ENCODE results near the gene LAP3.
"Not testable (repeated sequence)": the region's sequence is repeated elsewhere in the genome, so short reads cannot be mapped to it uniquely, and the experiment has no call there.

Gene LAP3

DNA sequence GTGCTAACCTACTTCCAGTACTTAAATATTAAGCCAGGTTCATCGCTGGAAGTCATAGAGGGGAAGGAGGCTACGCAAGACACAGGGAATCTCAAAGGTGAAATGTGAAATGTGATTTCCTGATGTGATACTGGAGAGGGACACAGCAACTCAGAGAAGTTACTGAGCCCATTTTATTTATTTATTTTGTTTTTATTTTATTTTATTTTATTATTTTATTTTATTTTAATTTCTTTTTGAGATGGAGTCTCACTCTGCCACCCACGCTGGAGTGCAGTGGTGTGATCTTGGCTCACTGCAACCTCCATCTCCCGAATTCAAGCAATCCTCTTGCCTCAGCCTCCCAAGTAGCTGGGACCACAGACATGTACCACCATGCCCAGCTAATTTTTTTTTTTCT lies 42.3 kb upstream of the LAP3 start:
- Histone ChIP-seq H3F3A (ENCODE audit: insufficient read depth) (no peaks in the 10 kb centered on the region), H3K27ac (ENCODE audit: low read depth, low read length) (no peak overlapping the region), H3K36me3 (ENCODE audit: low read length) (no peaks in the 10 kb centered on the region), H3K9me2 (replicated peaks; ENCODE audit: insufficient read depth, low read length) (no peaks in the 10 kb centered on the region), H3K4me3 (ENCODE audit: insufficient read depth, low read length, poor library complexity, severe bottlenecking) (no peak overlapping the region), H2AFZ (ENCODE audit: low read depth, low read length, severe bottlenecking) (no peak overlapping the region), H3K4me2 (ENCODE audit: low read depth, low read length, poor library complexity, severe bottlenecking) (no peak overlapping the region), H4K20me1 (ENCODE audit: low read depth, low read length) (no peaks in the 10 kb centered on the region), H3K9me3 (ENCODE audit: insufficient read depth, low read length) (no peaks in the 10 kb centered on the region), H3K9ac (ENCODE audit: low read length) (no peak overlapping the region), H3K79me2 (ENCODE audit: insufficient read depth, low read length) (no peaks in the 10 kb centered on the region), H3K27me3 (ENCODE audit: low read length) (no peaks in the 10 kb centered on the region)
- TF ChIP-seq EZH2phosphoT487 (conservative IDR thresholded peaks at IDR 0.05; ENCODE audit: low read length) = no peak
- no peak for TF ChIP-seq CTCF (IDR thresholded peaks at IDR 0.05; ENCODE audit: insufficient read depth, low read length, poor library complexity, severe bottlenecking)

- Histone ChIP-seq H3F3A (ENCODE audit: insufficient read depth) (no peaks in the 10 kb centered on the region), H3K4me2 (ENCODE audit: low read depth, low read length, poor library complexity, severe bottlenecking) (no peak overlapping the region), H3K9me2 (replicated peaks; ENCODE audit: insufficient read depth, low read length) (no peaks in the 10 kb centered on the region), H3K4me3 (ENCODE audit: insufficient read depth, low read length, poor library complexity, severe bottlenecking) (no peak overlapping the region), H3K79me2 (ENCODE audit: insufficient read depth, low read length) (no peaks in the 10 kb centered on the region), H4K20me1 (ENCODE audit: low read depth, low read length) (no peaks in the 10 kb centered on the region), H3K9me3 (ENCODE audit: insufficient read depth, low read length) (no peaks in the 10 kb centered on the region), H3K27ac (ENCODE audit: low read depth, low read length) (no peak overlapping the region), H3K36me3 (ENCODE audit: low read length) (no peaks in the 10 kb centered on the region), H3K27me3 (ENCODE audit: low read length) (no peaks in the 10 kb centered on the region), H2AFZ (ENCODE audit: low read depth, low read length, severe bottlenecking) (no peak overlapping the region), H3K9ac (ENCODE audit: low read length) (no peak overlapping the region)
- TF ChIP-seq CTCF (IDR thresholded peaks at IDR 0.05; ENCODE audit: insufficient read depth, low read length, poor library complexity, severe bottlenecking) (no peak), EZH2phosphoT487 (conservative IDR thresholded peaks at IDR 0.05; ENCODE audit: low read length) (no peak)
Measured at GRCh38 chr4:17535242-17535641, 41.8 kb upstream of the LAP3 start.

GRCh38 chr4:17535906-17536305 lies 41.1 kb upstream of the LAP3 start:
- H2AFZ ChIP-seq (ENCODE audit: low read depth, low read length, severe bottlenecking) = no peak overlapping the region
- no peaks in the 10 kb centered on the region for H3F3A ChIP-seq (ENCODE audit: insufficient read depth)

DNA sequence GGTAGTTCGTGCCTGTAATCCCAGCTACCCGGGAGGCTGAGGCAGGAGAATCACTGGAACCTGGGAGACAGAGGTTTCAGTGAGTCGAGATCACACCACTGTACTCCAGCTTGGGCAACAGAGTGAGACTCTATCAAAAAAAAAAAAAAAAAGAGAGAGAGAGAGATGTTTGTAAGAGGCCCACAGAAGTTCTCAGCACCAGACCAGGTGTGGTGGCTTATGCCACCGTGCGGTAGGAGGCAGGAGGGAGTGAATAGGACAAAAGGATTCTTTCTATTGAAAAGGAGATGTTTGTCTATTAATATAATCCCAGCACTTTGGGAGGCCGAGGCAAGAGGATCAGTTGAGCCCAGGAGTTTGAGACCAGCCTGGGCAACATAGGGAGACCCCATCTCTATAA lies 39.9 kb upstream of the LAP3 start:
- not testable (repeated sequence) for H3F3A ChIP-seq (ENCODE audit: insufficient read depth); H3K9me3 ChIP-seq (ENCODE audit: insufficient read depth, low read length); H3K4me3 ChIP-seq (ENCODE audit: insufficient read depth, low read length, poor library complexity, severe bottlenecking); H2AFZ ChIP-seq (ENCODE audit: low read depth, low read length, severe bottlenecking); H3K27me3 ChIP-seq (ENCODE audit: low read length); H3K79me2 ChIP-seq (ENCODE audit: insufficient read depth, low read length); H3K4me2 ChIP-seq (ENCODE audit: low read depth, low read length, poor library complexity, severe bottlenecking); H3K27ac ChIP-seq (ENCODE audit: low read depth, low read length); H4K20me1 ChIP-seq (ENCODE audit: low read depth, low read length); H3K36me3 ChIP-seq (ENCODE audit: low read length); H3K9me2 ChIP-seq (replicated peaks; ENCODE audit: insufficient read depth, low read length); H3K9ac ChIP-seq (ENCODE audit: low read length)

More at GRCh38 chr4:17535906-17536305, 41.1 kb upstream of the LAP3 start:
- Histone ChIP-seq H3K27me3 (ENCODE audit: low read length) (no peaks in the 10 kb centered on the region), H3K9ac (ENCODE audit: low read length) (no peak overlapping the region), H3K4me3 (ENCODE audit: insufficient read depth, low read length, poor library complexity, severe bottlenecking) (no peak overlapping the region), H3K9me3 (ENCODE audit: insufficient read depth, low read length) (no peaks in the 10 kb centered on the region), H3K36me3 (ENCODE audit: low read length) (no peaks in the 10 kb centered on the region), H3K27ac (ENCODE audit: low read depth, low read length) (no peak overlapping the region), H3K79me2 (ENCODE audit: insufficient read depth, low read length) (no peaks in the 10 kb centered on the region), H3K4me2 (ENCODE audit: low read depth, low read length, poor library complexity, severe bottlenecking) (no peak overlapping the region), H4K20me1 (ENCODE audit: low read depth, low read length) (no peaks in the 10 kb centered on the region), H3K9me2 (replicated peaks; ENCODE audit: insufficient read depth, low read length) (no peaks in the 10 kb centered on the region)
- no peak for TF ChIP-seq EZH2phosphoT487 (conservative IDR thresholded peaks at IDR 0.05; ENCODE audit: low read length)
- no peak for TF ChIP-seq CTCF (IDR thresholded peaks at IDR 0.05; ENCODE audit: insufficient read depth, low read length, poor library complexity, severe bottlenecking)
